Neural cell (in vitro differentiated cells): ENCODE data around the gene ZNF438. TPM values are rescaled to one million over a fixed set of nuclear protein-coding genes. Genes with fewer than 3 reads are reported as not detected.

ENCODE experiments used
- H2AFZ ChIP-seq: fragments of 200-600, 300-800 bp; sonication (generic), shearing (Covaris generic); 2 replicates; pipeline ENCODE4 v1.6.0; 2014; ENCODE audit warnings: low read depth, mild to moderate bottlenecking, antibody characterized with exemption, low read length, moderate library complexity
- H3F3A ChIP-seq: fragments of 200-600 bp; shearing (Covaris generic); 2 replicates; pipeline ENCODE4 v1.6.1; 2016; ENCODE audit warnings: mild to moderate bottlenecking, moderate library complexity, mixed read lengths, antibody characterized with exemption, low read length; ENCODE audit not compliant: insufficient read depth, poor library complexity, severe bottlenecking
- H3K27ac ChIP-seq: fragments of 200-600, 300-800 bp; sonication (generic), shearing (Covaris generic); 2 replicates; pipeline ENCODE4 v1.5.1; 2014; ENCODE audit warnings: mild to moderate bottlenecking, low read length, moderate library complexity
- H3K27me3 ChIP-seq: fragments of 300-800, 200-600 bp; sonication (generic), shearing (Covaris generic); 2 replicates; pipeline ENCODE4 v1.6.0; 2014; ENCODE audit warnings: mild to moderate bottlenecking, low read depth, low read length, moderate library complexity; ENCODE audit not compliant: insufficient read depth
- H3K36me3 ChIP-seq: fragments of 300-800, 200-600 bp; sonication (generic), shearing (Covaris generic); 2 replicates; pipeline ENCODE4 v1.5.1; 2014; ENCODE audit warnings: mild to moderate bottlenecking, antibody characterized with exemption, low read length, moderate library complexity; ENCODE audit not compliant: insufficient read depth
- H3K4me2 ChIP-seq: fragments of 300-800, 200-600 bp; sonication (generic), shearing (Covaris generic); 2 replicates; pipeline ENCODE4 v1.6.0; 2014; ENCODE audit warnings: mild to moderate bottlenecking, low read length
- H3K4me3 ChIP-seq: fragments of 300-800, 200-600 bp; sonication (generic), shearing (Covaris generic); 2 replicates; pipeline ENCODE4 v1.5.1; 2014; ENCODE audit warnings: mild to moderate bottlenecking, low read length, moderate library complexity
- H3K79me2 ChIP-seq: fragments of 200-600 bp; shearing (Covaris generic); replicated peaks from 2 replicates; pipeline ENCODE4 v1.6.0; 2014; ENCODE audit warnings: mild to moderate bottlenecking, low read length, moderate library complexity; ENCODE audit not compliant: insufficient read depth
- H3K9ac ChIP-seq: fragments of 300-800, 200-600 bp; sonication (generic), shearing (Covaris generic); 2 replicates; pipeline ENCODE4 v1.6.1; 2016; ENCODE audit warnings: mild to moderate bottlenecking, low read length, mixed read lengths
- H3K9me2 ChIP-seq: fragments of 200-600 bp; shearing (Covaris generic); 2 replicates; pipeline ENCODE4 v1.6.1; 2016; ENCODE audit warnings: mild to moderate bottlenecking, low read length, mixed read lengths; ENCODE audit not compliant: insufficient read depth
- H3K9me3 ChIP-seq: fragments of 200-600, 300-800 bp; sonication (generic), shearing (Covaris generic); 2 replicates; pipeline ENCODE4 v1.6.1; 2016; ENCODE audit warnings: mild to moderate bottlenecking, mixed run types, low read length, moderate library complexity, mixed read lengths
- H4K20me1 ChIP-seq: fragments of 200-600 bp; shearing (Covaris generic); 2 replicates; pipeline ENCODE4 v1.6.1; 2016; ENCODE audit warnings: mild to moderate bottlenecking, mixed run types; ENCODE audit not compliant: insufficient read depth
- EP300 ChIP-seq: fragments of 450-650 bp; conservative IDR thresholded peaks from 2 replicates; pipeline ENCODE4 v1.6.1; 2014; ENCODE audit warnings: antibody characterized with exemption, mild to moderate bottlenecking, moderate library complexity; ENCODE audit not compliant: poor library complexity, severe bottlenecking
- EZH2 ChIP-seq: fragments of 200-600, 300-800 bp; shearing (Covaris generic), sonication (generic); IDR thresholded peaks from 2 replicates; pipeline ENCODE4 v1.6.1; 2014; ENCODE audit warnings: antibody characterized with exemption, low read length, borderline replicate concordance, mild to moderate bottlenecking; ENCODE audit not compliant: insufficient read depth, poor library complexity, severe bottlenecking
- MXI1 ChIP-seq: fragments of 450-650 bp; conservative IDR thresholded peaks from 2 replicates; pipeline ENCODE4 v1.6.1; 2014; ENCODE audit warnings: antibody characterized with exemption, mild to moderate bottlenecking; ENCODE audit not compliant: poor library complexity, severe bottlenecking
- POLR2AphosphoS5 ChIP-seq: IDR thresholded peaks from 2 replicates; pipeline ENCODE4 v1.6.1; 2012
- RAD21 ChIP-seq: fragments of 450-650 bp; conservative IDR thresholded peaks from 2 replicates; pipeline ENCODE4 v1.6.1; 2014; ENCODE audit warnings: antibody characterized with exemption, mild to moderate bottlenecking, moderate library complexity
- SMC3 ChIP-seq: fragments of 450-650 bp; conservative IDR thresholded peaks from 2 replicates; pipeline ENCODE4 v1.6.1; 2014; ENCODE audit warnings: antibody characterized with exemption, mild to moderate bottlenecking, moderate library complexity; ENCODE audit not compliant: poor library complexity
- TAF1 ChIP-seq: IDR thresholded peaks from 2 replicates; pipeline ENCODE4 v1.6.1; 2012; ENCODE audit warnings: low read depth
- polyA plus RNA-seq: library from polyadenylated mRNA; depleted of rRNA; stranded (reverse); fragments of >200 nt; gene quantifications from 2 replicates; pipeline ENCODE4 v1.2.3, GENCODE V29; 2014
- TF ChIP-seq, protein P1 (sequence below): fragments of 450-650 bp; IDR thresholded peaks from 2 replicates; pipeline ENCODE4 v1.5.1; 2014; ENCODE audit warnings: antibody characterized with exemption, mild to moderate bottlenecking, moderate library complexity; ENCODE audit not compliant: poor library complexity, severe bottlenecking
- TF ChIP-seq, protein P2 (sequence below): IDR thresholded peaks from 2 replicates; pipeline ENCODE4 v1.6.1; 2012; ENCODE audit warnings: borderline replicate concordance

ZNF438 gene
- polyA plus RNA-seq, 1 donor from 2014 or later = 0.78 TPM

DNA sequence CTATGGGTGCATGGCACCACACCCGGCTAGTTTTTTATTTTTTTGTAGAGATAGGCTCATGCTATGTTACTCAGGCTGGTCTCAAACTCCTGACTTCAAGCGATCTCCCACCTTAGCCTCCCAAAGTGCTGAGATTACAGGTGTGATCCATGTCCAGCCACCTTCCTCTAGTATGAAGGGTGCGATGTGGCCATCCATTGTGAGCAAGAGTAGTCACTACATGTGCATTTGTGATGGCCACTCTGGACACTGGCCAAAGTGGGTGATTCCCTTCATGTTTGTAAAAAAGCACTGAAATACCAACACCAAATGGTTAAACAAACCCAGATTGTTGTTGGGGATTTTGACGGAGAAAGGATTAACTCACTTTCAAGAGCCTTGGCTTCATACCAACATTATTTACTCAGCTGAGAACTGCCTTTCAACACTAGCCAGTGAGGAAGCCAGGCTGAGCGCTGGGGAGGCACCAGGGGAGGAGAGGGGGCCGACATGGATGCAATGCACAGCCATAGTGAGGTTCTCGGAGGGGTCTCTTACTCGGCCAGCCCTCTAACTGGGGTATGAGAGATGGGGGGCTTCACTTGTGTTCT is 204.0 kb downstream of the ZNF438 start:
- H3K36me3 ChIP-seq = no peaks in the 10 kb centered on the region
- no peaks in the 10 kb centered on the region for H3K9me2 ChIP-seq
- no peak overlapping the region for H3K4me3 ChIP-seq
- no peaks in the 10 kb centered on the region for H3F3A ChIP-seq
- no peak overlapping the region for H3K9ac ChIP-seq
- H3K9me3 ChIP-seq = no peaks in the 10 kb centered on the region
- H3K27ac ChIP-seq = no peak overlapping the region
- no peak overlapping the region for H2AFZ ChIP-seq
- H3K27me3 ChIP-seq = no peaks in the 10 kb centered on the region
- H3K79me2 ChIP-seq = no peaks in the 10 kb centered on the region
- H4K20me1 ChIP-seq = no peaks in the 10 kb centered on the region
- H3K4me2 ChIP-seq = no peak overlapping the region
- no peak for TF ChIP-seq RAD21
- TF ChIP-seq EZH2 = no peak
- TF ChIP-seq, protein P1, sequence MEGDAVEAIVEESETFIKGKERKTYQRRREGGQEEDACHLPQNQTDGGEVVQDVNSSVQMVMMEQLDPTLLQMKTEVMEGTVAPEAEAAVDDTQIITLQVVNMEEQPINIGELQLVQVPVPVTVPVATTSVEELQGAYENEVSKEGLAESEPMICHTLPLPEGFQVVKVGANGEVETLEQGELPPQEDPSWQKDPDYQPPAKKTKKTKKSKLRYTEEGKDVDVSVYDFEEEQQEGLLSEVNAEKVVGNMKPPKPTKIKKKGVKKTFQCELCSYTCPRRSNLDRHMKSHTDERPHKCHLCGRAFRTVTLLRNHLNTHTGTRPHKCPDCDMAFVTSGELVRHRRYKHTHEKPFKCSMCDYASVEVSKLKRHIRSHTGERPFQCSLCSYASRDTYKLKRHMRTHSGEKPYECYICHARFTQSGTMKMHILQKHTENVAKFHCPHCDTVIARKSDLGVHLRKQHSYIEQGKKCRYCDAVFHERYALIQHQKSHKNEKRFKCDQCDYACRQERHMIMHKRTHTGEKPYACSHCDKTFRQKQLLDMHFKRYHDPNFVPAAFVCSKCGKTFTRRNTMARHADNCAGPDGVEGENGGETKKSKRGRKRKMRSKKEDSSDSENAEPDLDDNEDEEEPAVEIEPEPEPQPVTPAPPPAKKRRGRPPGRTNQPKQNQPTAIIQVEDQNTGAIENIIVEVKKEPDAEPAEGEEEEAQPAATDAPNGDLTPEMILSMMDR = no peak
- no peak for TF ChIP-seq EP300
- no peak for TF ChIP-seq TAF1
- TF ChIP-seq SMC3 = no peak
- no peak for TF ChIP-seq POLR2AphosphoS5
- no peak for TF ChIP-seq MXI1
- TF ChIP-seq, protein P2, sequence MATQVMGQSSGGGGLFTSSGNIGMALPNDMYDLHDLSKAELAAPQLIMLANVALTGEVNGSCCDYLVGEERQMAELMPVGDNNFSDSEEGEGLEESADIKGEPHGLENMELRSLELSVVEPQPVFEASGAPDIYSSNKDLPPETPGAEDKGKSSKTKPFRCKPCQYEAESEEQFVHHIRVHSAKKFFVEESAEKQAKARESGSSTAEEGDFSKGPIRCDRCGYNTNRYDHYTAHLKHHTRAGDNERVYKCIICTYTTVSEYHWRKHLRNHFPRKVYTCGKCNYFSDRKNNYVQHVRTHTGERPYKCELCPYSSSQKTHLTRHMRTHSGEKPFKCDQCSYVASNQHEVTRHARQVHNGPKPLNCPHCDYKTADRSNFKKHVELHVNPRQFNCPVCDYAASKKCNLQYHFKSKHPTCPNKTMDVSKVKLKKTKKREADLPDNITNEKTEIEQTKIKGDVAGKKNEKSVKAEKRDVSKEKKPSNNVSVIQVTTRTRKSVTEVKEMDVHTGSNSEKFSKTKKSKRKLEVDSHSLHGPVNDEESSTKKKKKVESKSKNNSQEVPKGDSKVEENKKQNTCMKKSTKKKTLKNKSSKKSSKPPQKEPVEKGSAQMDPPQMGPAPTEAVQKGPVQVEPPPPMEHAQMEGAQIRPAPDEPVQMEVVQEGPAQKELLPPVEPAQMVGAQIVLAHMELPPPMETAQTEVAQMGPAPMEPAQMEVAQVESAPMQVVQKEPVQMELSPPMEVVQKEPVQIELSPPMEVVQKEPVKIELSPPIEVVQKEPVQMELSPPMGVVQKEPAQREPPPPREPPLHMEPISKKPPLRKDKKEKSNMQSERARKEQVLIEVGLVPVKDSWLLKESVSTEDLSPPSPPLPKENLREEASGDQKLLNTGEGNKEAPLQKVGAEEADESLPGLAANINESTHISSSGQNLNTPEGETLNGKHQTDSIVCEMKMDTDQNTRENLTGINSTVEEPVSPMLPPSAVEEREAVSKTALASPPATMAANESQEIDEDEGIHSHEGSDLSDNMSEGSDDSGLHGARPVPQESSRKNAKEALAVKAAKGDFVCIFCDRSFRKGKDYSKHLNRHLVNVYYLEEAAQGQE = no peak

DNA sequence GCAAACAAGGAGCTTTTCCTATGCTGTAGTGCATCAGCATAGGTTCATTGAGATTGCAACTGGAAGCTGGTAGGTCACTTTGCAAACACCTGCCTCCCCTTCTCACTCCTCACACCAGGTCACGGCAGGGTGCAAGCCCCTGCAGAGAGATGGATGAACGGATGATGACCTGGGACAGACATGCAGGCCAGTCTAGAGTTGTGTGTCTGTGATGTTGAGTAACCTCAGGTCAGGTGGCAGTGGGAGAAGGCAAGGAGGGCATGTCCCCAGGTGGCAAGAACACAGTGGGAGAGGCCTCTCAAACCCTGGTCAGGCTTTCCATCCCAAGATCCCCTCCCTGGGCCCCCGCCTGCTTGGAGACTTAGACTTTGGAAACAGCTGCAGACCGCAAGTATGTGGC is 205.0 kb downstream of the ZNF438 start:
- H3K4me2 ChIP-seq = no peak overlapping the region
- H3K27me3 ChIP-seq = no peaks in the 10 kb centered on the region
- TF ChIP-seq EP300 (no peak), MXI1 (no peak), POLR2AphosphoS5 (no peak), TAF1 (no peak), EZH2 (no peak), RAD21 (no peak), SMC3 (no peak)
- TF ChIP-seq, protein P2 = no peak
- TF ChIP-seq, protein P1 = no peak
- H3K36me3 ChIP-seq = no peaks in the 10 kb centered on the region
- H3K9me3 ChIP-seq = no peaks in the 10 kb centered on the region
- H2AFZ ChIP-seq = no peak overlapping the region
- H3K9ac ChIP-seq = no peak overlapping the region
- H3K9me2 ChIP-seq = no peaks in the 10 kb centered on the region
- no peaks in the 10 kb centered on the region for H3F3A ChIP-seq
- H3K79me2 ChIP-seq = no peaks in the 10 kb centered on the region
- H3K27ac ChIP-seq = no peak overlapping the region
- H3K4me3 ChIP-seq = no peak overlapping the region
- no peaks in the 10 kb centered on the region for H4K20me1 ChIP-seq
